LoVo (cell line): Measurements from ENCODE around the gene KDM5C.
A peak's percentile ranks its signal among the peaks of the same experiment; 100 is the strongest.

Experiments used
- DNase-seq: peaks from one replicate; pipeline ENCODE4 v3.0.0-alpha.2; 2016; ENCODE audit warnings: low spot score

The KDM5C gene

GRCh38 chrX:53250556-53250955 is 25.5 kb upstream of the KDM5C start:
- no peak for DNase-seq

GRCh38 chrX:53249408-53250042 is 24.5 kb upstream of the KDM5C start:
- no peak for DNase-seq

GRCh38 chrX:53247928-53248327 is 22.9 kb upstream of the KDM5C start:
- DNase-seq: no peak

- DNase-seq: no peak
Measured at GRCh38 chrX:53246231-53246630, 21.2 kb upstream of the KDM5C start.

GRCh38 chrX:53244610-53245009 is 19.6 kb upstream of the KDM5C start:
- no peak for DNase-seq

GRCh38 chrX:53242310-53242709 is 17.3 kb upstream of the KDM5C start:
- DNase-seq: no peak

- no peak for DNase-seq
Measured at GRCh38 chrX:53241558-53241957, 16.6 kb upstream of the KDM5C start.

GRCh38 chrX:53239474-53239873 is 14.5 kb upstream of the KDM5C start:
- no peak for DNase-seq

- no peak for DNase-seq
Measured at GRCh38 chrX:53237056-53237455, 12.0 kb upstream of the KDM5C start.

GRCh38 chrX:53236025-53236679 is 11.1 kb upstream of the KDM5C start:
- DNase-seq: no peak

GRCh38 chrX:53235566-53235965 is 10.6 kb upstream of the KDM5C start:
- no peak for DNase-seq

GRCh38 chrX:53234484-53234883 is 9.5 kb upstream of the KDM5C start:
- DNase-seq: no peak

- no peak for DNase-seq
Measured at GRCh38 chrX:53233536-53233935, 8.5 kb upstream of the KDM5C start.

- DNase-seq: no peak
Measured at GRCh38 chrX:53230116-53230515, 5.1 kb upstream of the KDM5C start.

GRCh38 chrX:53227224-53227765 is 2.3 kb upstream of the KDM5C start:
- no peak for DNase-seq

- DNase-seq: peak; percentile 60
Measured at GRCh38 chrX:53223955-53224859, 800 bp downstream of the KDM5C start.

- peak; percentile 13 for DNase-seq
Measured at GRCh38 chrX:53223068-53223693, 1.8 kb downstream of the KDM5C start.

GRCh38 chrX:53211391-53211978 is 13.5 kb downstream of the KDM5C start:
- no peak for DNase-seq

- no peak for DNase-seq
Measured at GRCh38 chrX:53196678-53197077, 28.3 kb downstream of the KDM5C start.

- DNase-seq: no peak
Measured at GRCh38 chrX:53195401-53195800, 29.6 kb downstream of the KDM5C start.

GRCh38 chrX:53194308-53194707 is 30.7 kb downstream of the KDM5C start:
- no peak for DNase-seq

- no peak for DNase-seq
Measured at GRCh38 chrX:53193093-53193492, 31.9 kb downstream of the KDM5C start.
